Central memory CD8-positive, alpha-beta T cell (primary cell): Measurements from ENCODE around the gene FRY.

ENCODE experiments used
- ATAC-seq: fragments of 150-1000 bp; cut with Tn5 transposase; replicated peaks from 2 replicates; pipeline ENCODE4 v1.10.0; 2022; ENCODE audit warnings: mild to moderate bottlenecking, moderate FRiP score, moderate number of reproducible peaks; ENCODE audit not compliant: poor library complexity, severe bottlenecking; ENCODE audit errors: extremely low read depth
- DNase-seq, 2 donors: peaks; one replicate each; pipeline ENCODE4 v3.0.0; 2021; ENCODE audit warnings: low spot score in 2 of 2
- H3K27ac Mint-ChIP-seq: one replicate; pipeline ENCODE4 v1.8.0; 2022; ENCODE audit warnings: low read depth, mild to moderate bottlenecking, moderate library complexity, mixed read lengths
- H3K27me3 Mint-ChIP-seq: one replicate; pipeline ENCODE4 v1.8.0; 2022; ENCODE audit warnings: mixed read lengths
- H3K36me3 Mint-ChIP-seq: one replicate; pipeline ENCODE4 v1.8.0; 2022; ENCODE audit warnings: mild to moderate bottlenecking, moderate library complexity, mixed read lengths; ENCODE audit not compliant: insufficient read depth
- H3K4me1 Mint-ChIP-seq: one replicate; pipeline ENCODE4 v1.8.0; 2022; ENCODE audit warnings: mixed read lengths
- H3K4me3 Mint-ChIP-seq: one replicate; pipeline ENCODE4 v1.8.0; 2022; ENCODE audit warnings: mild to moderate bottlenecking, moderate library complexity, mixed read lengths
- H3K9me3 Mint-ChIP-seq: one replicate; pipeline ENCODE4 v1.8.0; 2022; ENCODE audit warnings: mixed read lengths

FRY gene

DNA sequence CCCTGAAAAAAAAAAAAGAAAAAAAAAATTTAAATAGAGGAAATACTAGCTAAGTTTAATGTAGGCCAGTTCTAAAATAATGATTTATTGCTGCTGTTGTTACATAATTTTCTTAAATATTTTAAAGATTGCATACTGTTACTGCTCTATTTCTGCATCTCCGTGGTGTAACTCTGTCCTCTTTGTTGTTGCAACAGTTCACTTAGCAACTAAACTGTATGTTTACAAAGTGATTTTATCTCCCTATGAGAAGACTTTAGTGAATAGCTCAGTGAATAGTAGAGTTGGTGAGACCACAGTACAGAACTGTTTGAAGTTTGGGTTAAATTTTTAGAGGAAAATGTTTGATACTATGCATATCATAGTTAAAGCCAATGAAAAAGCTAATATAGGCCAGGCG, 303.1 kb downstream of the FRY start:
- Mint-ChIP-seq H3K36me3 (peaks cover 5% of the 10 kb centered on the region), H3K4me1 (no peaks in the 10 kb centered on the region), H3K4me3 (no peak overlapping the region), H3K9me3 (no peaks in the 10 kb centered on the region), H3K27me3 (no peaks in the 10 kb centered on the region), H3K27ac (no peak overlapping the region)
- no peak for DNase-seq
- ATAC-seq, result no peak

DNA sequence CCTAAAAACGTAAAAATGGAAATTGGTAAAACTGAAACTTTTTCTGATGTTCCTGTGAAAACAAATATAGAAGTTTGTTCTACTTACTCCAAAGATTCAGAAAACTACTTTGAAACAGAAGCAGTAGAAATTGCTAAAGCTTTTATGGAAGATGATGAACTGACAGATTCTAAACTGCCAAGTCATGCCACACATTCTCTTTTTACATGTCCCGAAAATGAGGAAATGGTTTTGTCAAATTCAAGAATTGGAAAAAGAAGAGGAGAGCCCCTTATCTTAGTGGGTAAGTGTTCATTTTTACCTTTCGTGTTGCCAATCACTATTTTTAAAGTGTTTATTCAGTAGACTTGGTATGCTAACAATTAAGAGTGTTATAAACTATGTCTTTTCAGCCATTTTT, 309.3 kb downstream of the FRY start:
- Mint-ChIP-seq H3K27ac (no peak overlapping the region), H3K9me3 (no peaks in the 10 kb centered on the region), H3K4me3 (no peak overlapping the region), H3K36me3 (peaks cover 2% of the 10 kb centered on the region), H3K4me1 (no peaks in the 10 kb centered on the region), H3K27me3 (no peaks in the 10 kb centered on the region)
- DNase-seq, result no peak
- ATAC-seq, result no peak

GRCh38 chr13:32347651-32348050, 316.1 kb downstream of the FRY start:
- Mint-ChIP-seq H3K4me1 (no peaks in the 10 kb centered on the region), H3K9me3 (no peaks in the 10 kb centered on the region), H3K27me3 (no peaks in the 10 kb centered on the region), H3K27ac (no peak overlapping the region), H3K4me3 (no peak overlapping the region), H3K36me3 (peaks cover 7% of the 10 kb centered on the region)
- ATAC-seq (no peak), DNase-seq (no peak)
